Myocyte (in vitro differentiated cells): ENCODE measurements around the gene KDM7A. TPM values are rescaled to one million over a fixed set of nuclear protein-coding genes. Genes with fewer than 3 reads are reported as not detected.
"Not testable (repeated sequence)": the region's sequence is repeated elsewhere in the genome, so short reads cannot be mapped to it uniquely, and the experiment has no call there.

Source experiments
- DNase-seq: peaks from one replicate; pipeline ENCODE4 v3.0.0-alpha.2; 2012; ENCODE audit warnings: low read depth
- total RNA-seq: library from RNA; depleted of rRNA; stranded (reverse); fragments of >200 nt; gene quantifications from 2 replicates; pipeline ENCODE4 v1.2.3, GENCODE V29; 2014

The KDM7A gene
- total RNA-seq, 1 donor from 2014 or later = 12.3 TPM

DNA sequence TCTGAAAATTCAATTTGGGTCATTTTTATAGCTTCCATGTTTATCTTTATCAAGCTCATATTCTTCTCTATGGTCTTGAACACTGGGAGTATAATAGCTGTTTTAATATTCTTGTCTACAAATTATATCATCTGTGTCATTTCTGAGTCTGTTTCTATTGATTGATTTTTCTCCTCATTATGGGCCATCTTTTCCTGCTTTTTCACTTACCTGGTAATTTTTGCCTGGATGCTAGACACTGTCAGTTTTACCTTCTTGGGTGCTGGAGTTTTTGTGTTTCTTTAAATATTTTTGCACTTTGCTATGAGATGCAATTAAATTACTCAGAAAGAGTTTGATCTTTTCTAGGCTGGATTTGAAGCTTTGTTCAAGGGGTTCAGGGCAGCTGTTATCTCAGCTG lies 26.8 kb upstream of the KDM7A start:
- no peak for DNase-seq

GRCh38 chr7:140202942-140203341 lies 26.2 kb upstream of the KDM7A start:
- DNase-seq = not testable (repeated sequence)

DNA sequence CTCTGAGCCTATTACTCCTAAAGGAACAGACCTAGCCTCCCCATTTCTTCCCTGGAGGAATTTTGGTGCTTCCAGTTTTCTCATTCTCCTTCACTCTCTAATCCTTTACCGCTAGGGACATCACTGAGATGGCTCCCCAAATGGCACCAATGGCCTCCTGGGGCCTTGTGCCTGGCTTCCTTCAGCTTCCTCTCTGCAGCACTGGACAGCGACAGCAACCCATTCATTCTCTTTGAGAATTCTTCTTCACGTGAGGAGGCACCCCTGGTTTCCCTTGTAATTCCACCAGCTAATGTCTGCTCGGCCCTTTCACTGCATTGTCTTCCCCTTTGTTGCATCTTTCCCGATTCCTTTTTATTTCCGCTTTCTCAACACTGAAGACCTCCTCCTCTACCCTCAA lies 24.6 kb upstream of the KDM7A start:
- no peak for DNase-seq

- DNase-seq = no peak
Observed at GRCh38 chr7:140200061-140200989, 23.5 kb upstream of the KDM7A start.

GRCh38 chr7:140197938-140198337 lies 21.2 kb upstream of the KDM7A start:
- no peak for DNase-seq

GRCh38 chr7:140197218-140197890 lies 20.6 kb upstream of the KDM7A start:
- no peak for DNase-seq

DNA sequence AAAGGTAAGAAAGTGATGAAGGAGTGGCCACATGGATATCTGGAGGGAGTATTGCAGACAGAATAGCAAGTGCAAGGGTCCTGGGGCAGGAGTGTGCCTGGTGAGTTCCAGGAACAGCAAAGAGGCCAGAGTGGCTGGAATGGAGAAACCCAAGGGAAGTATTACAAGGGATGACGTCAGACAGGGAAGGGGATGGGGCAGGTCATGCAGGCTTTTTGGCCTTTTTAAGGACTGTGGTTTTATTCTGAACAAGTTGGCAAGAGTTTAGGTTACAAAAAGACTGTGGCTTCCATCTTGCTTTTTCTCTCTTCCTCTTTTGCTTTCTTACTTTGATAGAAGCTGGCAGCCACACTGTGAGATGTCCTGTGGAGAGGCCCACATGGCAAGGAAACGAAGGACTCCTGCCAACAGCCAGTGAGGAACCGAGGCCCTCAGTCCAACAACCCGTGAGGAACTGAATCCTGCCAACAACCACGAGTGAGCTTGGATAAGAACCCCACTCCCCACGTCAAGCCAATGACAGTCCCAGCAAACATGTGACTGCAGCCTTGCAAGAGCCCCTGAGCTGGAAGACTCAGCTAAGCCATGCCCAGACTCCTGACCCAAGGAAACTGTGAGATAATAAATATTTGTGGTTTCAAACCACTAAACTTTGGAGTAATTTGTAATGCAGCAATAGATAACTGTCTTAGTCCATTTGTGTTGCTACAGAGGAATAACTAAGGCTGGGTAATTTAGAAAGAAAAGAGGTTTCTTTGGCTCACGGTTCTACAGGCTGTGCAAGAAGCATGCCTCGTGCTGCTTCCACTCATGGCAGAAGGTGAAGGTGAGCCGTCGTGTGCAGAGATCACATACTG lies 19.8 kb upstream of the KDM7A start:
- peak; percentile 30 for DNase-seq

- DNase-seq = no peak
Observed at GRCh38 chr7:140195859-140196258, 19.1 kb upstream of the KDM7A start.

GRCh38 chr7:140192620-140193019 lies 15.8 kb upstream of the KDM7A start:
- peak; percentile 15 for DNase-seq

DNA sequence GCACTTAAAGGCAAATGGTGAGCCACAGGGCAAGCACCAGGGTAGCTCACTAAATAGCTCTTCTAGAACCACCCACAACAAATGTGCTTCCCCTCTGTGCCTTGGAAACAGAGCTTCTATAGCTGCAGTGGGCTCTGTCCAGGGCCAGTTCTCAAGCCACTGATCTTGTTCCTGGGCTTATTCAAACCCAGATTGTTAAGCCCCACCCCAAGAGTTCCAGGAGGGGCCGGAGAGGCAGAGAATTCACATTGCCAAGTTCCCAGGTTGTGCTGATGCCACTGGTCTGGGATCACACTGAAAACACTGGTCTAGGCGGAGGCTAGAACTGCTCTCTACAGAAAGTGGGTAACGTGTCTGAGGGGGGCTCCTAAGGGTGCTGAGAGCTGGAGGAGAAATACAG lies 15.4 kb upstream of the KDM7A start:
- no peak for DNase-seq

GRCh38 chr7:140190588-140190987 lies 13.8 kb upstream of the KDM7A start:
- no peak for DNase-seq

DNA sequence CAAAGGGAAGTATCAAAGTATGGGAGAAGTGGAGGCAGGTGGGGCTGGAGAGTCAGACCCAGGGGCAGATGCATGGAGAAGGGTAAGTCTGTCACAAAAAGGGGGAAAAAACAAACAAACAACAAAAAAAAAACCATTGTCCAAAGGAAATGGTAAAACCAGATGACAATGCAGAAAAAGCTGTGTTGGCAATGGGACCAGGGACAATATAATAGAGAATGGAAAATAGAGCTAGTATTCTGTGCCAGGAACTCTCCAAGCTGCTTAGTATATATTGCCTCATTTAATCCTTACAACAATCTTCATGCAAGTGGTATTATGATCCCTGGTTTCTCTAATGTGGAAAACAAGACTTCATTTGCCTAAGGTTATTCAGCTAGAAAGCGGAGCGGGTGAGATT lies 13.1 kb upstream of the KDM7A start:
- DNase-seq = no peak

DNA sequence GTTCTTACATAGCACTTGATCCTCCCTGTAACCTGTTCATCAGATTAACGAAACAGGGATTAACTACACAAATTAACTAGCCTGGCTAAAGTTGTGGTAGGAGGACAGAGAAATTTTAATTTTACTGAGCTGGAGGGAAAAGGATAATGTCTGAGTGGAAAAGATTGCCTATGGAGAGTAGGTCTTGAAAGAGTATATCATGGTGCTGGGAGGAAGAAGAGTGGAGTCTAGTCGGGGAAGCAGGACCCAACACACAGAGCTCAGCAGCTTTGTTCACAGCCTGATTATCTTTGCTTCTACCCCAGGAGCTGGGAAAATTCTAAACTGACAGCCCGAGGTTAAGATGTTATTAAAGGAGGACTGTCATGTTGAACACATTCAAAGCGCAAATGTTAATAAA lies 6.1 kb upstream of the KDM7A start:
- no peak for DNase-seq

DNA sequence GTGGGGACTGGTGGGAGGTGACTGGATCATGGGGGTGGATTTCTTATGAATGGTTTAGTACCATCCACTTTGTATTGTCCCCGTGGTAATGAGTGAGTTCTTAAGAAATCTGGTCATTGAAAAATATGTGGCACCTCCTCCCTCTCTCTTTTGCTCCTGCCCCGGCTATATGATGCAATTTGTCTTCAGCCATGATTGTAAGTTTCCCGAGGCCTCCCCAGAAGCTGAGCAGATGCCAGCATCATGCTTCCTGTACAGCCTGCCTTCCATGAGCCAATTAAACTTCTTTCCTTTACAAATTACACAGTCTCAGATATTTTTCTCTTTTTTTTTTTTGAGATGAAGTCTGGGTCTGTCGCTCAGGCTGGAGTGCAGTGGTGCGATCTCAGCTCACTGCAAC lies 2.6 kb upstream of the KDM7A start:
- no peak for DNase-seq

- DNase-seq = peak; percentile 30
Observed at GRCh38 chr7:140176122-140176701, 571 bp downstream of the KDM7A start.

DNA sequence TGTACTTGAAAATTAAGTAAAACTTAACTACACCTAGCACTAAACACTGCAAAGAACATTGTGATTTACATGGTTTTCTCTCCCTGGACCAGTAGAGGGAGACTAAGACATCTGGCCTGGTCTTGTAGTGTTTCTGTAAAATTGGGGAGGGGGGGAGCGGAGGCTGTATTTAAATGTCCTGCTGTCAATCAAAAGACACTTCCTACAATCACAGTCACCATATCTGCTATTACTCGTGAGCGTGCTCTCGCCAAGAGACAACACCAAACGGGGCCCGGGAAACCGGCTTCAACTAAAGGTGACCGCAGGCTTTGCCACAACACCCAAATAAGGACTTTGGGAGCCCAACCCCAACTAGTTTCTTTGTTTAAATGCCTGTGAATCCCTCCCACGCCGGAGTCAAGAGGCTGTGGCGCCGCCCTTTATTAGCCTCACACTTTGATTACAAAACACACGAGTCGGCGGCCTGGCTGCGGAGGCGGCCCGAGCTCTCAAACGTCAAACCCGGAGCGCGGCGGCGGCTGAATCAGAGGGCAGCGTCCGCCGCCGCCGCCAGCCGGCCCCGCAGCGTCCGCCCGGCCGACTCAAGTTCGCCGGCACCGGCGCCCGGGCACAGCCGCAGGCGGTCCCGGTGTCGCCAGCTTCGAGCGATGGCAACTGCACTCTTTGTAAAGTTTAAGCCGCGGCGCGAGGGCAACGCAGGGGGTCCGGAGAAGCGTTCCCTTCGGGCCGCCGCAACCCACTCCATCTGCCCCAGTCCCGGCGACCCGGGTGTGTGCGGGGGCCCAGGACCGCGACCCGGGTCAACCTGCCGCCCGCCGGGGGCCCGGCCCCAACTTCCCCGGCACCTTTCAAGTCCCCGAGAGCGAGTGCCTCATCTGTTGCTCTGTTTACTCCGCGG lies 1.3 kb downstream of the KDM7A start:
- peak; percentile 99 for DNase-seq

GRCh38 chr7:140174217-140174616 lies 2.6 kb downstream of the KDM7A start:
- DNase-seq = no peak

GRCh38 chr7:140170375-140170774 lies 6.4 kb downstream of the KDM7A start:
- no peak for DNase-seq

DNA sequence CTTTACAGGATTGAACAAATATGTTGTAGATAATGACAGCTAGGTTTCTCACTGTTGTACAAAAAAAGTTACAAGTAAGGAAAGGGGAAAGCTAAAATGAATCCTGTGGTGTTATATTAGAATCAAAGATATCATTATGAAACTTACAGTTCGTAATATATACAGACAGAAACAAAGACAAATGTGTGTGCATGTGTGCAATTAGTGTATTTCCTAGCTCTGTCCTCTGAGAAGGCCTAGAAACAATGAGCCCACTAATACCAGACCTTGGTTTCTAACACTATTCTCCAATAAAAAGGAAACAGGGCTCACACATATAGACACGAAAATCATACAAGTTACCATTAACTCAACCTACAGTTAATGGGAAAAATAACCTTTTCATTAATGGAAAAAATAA lies 8.0 kb downstream of the KDM7A start:
- no peak for DNase-seq

DNA sequence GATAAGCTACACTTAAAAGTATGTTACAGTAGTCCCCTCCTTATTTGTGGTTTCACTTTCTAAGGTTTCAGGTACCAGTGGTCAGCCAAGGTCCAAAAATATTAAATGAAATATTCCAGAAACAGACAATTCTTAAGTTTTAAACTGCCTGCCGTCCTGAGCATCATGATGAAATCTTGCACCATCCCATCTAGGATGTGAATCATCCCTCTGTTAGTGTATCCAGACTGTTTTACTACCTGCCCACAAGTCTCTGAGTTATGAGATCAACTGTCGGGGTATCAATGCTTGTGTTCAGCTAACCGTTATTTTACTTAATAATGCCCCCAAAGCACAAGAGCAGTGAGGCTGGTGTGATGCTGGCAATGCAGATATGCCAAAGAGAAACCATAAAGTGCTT lies 11.4 kb downstream of the KDM7A start:
- peak; percentile 18 for DNase-seq
